Dedifferentiated amniotic fluid mesenchymal stem cell (primary cell): ENCODE measurements around the gene DYNLT2B.
"Not testable (repeated sequence)": the region's sequence is repeated elsewhere in the genome, so short reads cannot be mapped to it uniquely, and the experiment has no call there.

Experiments used
- DNase-seq: peaks from one replicate; pipeline ENCODE4 v3.0.0-alpha.2; 2016; ENCODE audit errors: extremely low spot score

The DYNLT2B gene

DNA sequence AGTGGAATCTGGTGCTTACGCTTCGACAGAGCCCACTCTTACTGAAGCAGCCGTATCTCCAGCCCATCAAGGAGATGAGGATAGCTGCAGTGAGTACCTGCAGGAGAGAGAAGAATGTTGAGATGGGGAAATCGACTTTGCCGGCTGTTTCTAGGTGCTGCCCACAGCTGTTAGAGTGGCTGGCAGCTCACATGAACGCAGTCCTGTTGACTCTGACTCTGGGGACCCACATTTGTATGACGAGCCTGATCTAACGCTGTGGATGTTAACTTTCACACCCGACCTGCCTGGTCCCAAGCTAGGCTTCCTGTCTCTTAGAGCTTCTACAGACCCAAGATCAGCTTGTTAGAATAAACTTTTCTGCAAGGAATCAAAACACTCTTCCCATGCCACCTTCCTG lies 8.9 kb upstream of the DYNLT2B start:
- no peak for DNase-seq

- no peak for DNase-seq
These were observed 5.7 kb upstream of the DYNLT2B start for GRCh38 chr3:196323691-196324090.

DNA sequence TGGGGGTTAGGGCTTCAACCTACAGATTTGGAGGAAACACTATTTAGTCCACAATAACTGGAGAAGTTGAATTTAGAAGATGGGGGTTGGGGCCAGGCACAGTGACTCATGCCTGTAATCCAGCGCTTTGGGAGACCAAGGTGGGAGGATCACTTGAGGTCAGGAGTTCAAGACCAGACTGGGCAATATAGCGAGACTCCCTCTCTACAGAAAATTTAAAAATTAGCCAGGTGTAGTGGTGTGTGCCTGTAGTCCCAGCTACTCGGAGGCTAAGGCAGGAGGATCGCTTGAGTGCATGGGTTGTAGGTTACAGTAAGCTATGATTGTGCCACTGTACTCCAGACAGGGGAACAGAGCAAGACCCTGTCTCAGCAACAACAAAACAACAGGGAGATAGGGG lies 5.0 kb upstream of the DYNLT2B start:
- no peak for DNase-seq

DNA sequence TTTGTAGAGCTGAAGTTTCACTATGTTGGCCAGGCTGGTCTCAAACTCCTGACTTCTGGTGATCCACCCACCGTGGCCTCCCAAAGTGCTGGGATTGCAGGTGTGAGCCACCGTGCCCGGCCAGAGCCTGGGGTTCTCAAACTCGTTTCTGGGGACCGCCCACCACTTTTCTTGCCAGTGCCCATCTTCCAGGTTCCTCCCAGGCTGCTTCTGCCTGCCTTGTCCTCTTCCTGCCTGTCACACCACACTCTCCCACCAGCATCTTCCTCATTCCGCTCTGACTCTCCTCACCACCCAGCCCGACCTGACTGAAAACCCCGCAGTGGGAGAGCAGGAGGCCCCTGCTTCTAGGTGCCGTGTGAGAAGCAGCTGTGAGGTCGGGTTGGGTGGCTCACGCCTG lies 3.1 kb upstream of the DYNLT2B start:
- DNase-seq, result no peak

GRCh38 chr3:196320137-196320536 lies 2.1 kb upstream of the DYNLT2B start:
- DNase-seq, result no peak

DNA sequence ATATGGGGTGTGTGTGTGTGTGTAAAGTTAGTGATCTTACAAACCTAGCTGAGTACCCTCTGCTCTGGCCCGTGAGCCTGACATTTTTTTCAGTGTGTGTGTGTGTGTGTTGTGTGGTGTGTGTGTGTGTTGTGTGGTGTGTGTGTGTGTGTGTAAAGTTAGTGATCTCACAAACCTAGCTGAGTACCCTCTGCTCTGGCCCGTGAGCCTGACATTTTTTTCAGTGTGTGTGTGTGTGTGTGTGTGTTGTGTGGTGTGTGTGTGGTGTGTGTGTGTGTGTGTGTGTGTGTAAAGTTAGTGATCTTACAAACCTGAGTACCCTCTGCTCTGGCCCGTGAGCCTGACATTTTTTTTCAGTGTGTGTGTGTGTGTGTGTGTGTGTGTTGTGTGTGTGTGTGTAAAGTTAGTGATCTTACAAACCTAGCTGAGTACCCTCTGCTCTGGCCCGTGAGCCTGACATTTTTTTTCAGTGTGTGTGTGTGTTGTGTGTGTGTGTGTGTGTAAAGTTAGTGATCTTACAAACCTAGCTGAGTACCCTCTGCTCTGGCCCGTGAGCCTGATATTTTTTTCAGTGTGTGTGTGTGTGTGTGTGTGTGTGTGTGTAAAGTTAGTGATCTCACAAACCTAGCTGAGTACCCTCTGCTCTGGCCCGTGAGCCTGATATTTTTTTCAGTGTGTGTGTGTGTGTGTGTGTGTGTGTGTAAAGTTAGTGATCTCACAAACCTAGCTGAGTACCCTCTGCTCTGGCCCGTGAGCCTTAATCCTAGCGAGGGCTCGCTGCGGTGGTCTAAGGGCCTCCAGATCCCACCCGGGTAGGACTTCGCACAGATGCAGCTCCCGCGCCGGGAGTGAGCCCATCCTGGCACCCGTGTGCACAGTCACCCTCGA lies 997 bp downstream of the DYNLT2B start:
- not testable (repeated sequence) for DNase-seq

GRCh38 chr3:196315821-196316220 lies 2.2 kb downstream of the DYNLT2B start:
- no peak for DNase-seq

DNA sequence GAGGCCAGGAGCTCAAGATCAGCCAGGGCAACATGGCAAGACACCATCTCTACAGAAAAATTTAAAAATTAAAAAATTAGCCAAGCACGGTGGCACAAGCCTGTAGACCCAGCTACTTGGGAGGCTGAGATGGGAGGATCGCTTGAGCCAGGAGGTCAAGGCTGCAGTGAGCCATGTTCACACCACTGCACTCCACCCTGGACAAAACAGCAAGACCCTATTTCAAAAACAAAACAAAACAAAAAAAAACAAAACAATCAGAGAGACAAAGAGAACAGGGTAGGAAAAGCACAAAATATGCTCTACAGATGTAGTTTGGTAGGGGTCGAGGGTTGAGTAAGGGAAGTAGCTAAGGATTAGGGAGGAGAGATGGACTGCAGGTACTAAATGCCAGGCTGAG lies 3.4 kb downstream of the DYNLT2B start:
- DNase-seq, result no peak

GRCh38 chr3:196314086-196314485 lies 4.0 kb downstream of the DYNLT2B start:
- not testable (repeated sequence) for DNase-seq

DNA sequence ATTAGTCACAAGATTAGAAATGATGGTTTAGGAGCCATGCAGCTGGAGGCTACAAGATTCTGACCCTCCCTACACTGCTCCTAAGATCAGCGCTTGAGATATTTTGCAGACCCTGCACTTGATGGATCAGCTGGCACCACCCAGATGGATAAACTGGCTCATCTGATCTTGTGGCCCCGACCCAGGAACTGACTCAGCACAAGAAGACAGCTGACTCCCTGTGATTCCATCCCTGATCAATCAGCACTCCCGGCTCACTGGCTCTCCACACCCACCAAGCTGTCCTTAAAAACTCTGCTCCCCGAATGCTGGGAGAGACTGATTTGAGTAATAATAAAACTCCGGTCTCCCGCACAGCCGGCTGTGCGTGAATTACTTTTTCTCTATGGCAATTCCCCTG lies 15.1 kb downstream of the DYNLT2B start:
- not testable (repeated sequence) for DNase-seq

DNA sequence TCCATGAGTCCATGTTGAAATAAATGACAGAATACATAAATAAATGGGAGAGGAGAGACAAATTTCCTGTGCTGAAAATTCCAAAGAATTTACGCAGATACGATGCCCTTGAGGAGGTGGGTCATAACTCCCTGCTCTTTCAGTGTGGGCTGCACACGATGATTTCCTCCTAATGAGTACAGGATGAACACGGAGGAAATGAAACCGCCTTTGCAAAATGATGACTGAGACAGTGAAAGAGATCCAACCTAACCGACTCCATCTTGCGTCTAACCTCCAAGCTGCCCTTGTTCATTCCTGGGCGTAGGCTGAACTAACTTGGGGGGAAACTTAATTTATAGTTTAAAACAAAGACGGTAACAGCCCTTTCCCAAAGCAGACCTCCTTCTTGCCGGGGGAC lies 15.5 kb downstream of the DYNLT2B start:
- DNase-seq, result not testable (repeated sequence)

DNA sequence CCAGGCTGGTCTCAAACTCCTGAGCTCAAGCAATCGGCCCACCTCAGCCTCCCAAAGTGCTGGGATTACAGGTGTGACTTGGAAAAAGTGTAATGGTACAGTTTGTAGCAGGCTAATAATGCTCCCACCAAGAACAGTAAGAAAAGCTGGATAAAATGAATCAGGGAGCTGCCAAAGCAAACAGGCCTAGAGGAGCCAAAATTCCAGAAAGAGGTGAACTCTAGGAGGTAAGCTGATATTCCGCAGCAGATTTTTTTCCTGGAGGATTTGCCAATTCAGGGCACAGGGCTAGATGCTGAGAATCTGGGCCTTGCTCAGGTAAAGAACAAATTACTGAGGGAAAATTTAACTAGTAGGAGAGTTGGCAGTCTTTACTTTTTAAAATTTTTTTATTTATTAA lies 19.5 kb downstream of the DYNLT2B start:
- no peak for DNase-seq

- no peak for DNase-seq
These were observed 25.6 kb downstream of the DYNLT2B start for GRCh38 chr3:196292286-196292923.

- DNase-seq, result no peak
These were observed 29.9 kb downstream of the DYNLT2B start for GRCh38 chr3:196288141-196288460.

DNA sequence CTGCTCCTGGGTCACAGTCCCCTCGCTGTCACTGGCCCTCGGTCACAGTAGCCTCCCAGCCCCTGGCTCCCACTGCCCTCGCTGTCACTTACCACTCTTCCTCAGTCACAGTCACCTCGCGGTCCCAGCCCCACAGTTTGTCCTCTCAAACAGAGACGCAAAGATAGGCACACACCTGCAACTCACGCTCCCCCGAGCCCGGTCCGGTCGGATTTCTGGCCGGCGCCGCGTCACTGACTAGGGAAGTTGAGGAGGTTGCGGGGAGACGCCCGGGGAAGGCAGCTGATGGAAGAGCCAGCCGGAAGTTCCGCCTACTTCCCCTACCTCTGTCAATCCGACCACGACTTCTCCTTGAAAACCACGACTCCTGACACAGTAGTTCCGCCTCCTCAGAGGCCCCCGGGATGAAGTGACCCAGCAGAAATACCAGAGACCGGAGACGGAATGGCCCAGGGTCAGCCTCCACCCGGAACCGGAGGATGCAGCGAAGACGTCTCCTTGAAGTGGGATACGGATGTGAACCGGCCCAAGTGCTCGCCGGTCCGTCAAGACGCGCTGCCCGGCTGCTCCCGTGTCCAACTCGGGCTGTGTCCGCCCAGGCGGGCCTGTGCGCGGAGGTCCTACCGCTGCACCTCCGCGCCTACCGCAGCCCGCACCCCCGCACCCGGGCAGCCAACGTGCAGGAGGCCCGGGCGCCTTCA lies 30.4 kb downstream of the DYNLT2B start, which contains the start of gene PCYT1A:
TSS of gene PCYT1A (minus strand) at position 287 of the 701 bp plus-strand sequence. CDS start 17,195 bp downstream, outside the sequence.
- DNase-seq, result peak; percentile 94

- DNase-seq, result no peak
These were observed 31.0 kb downstream of the DYNLT2B start for GRCh38 chr3:196287090-196287439.

DNA sequence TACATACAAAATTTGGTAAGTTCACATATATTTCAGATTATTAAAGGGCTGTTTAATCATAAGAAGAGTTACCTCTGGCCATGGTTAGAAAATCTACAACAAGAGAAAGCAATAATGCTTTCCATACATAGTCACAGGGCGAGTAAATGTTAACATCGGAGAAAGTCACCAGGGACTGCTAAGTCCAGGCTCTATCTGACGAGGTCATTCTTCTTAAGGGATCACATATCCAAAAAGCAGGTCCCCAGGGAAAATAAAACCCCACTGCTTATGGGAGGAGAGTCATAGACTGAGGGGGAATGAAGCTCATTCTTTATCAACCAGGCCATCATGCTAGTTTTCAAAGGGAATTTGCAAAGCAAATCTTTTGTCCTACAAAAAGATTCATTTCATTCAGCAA lies 33.6 kb downstream of the DYNLT2B start:
- DNase-seq, result no peak

- DNase-seq, result no peak
These were observed 36.1 kb downstream of the DYNLT2B start for GRCh38 chr3:196281962-196282361.

DNA sequence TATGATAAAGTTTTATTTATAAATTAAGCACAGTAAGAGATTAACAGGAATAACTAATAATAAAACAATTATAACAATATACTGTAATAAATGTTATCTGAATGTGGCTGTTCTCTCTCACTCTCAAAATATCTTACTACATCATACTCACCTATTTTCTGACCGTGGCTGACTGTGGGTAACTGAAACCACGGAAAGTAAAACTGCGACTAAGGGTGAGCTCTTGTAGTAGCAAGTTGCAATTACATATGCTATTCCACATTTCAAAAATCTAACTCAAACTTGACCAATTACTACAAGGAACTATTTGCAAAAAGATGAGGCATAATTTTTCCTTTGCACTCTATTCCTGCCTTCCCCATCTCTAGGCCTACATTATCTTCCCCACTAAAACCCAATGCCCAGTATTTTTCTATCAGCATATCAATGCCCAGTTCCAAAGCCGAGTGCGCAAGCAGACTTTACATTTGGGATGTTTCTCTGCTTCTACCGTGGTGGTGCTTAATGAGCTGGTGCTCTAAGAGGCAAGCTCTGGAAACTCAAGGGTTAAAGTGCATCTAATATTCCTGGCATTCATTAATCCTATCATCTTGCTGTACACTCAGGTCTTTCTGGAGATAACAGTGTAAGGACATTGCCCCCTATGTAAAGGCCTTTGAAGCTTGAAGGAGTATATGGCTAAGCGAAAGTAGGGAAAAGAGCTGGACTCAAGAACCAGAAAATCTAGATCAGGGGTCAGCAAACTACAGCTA lies 37.2 kb downstream of the DYNLT2B start:
- no peak for DNase-seq

GRCh38 chr3:196275126-196275525 lies 42.9 kb downstream of the DYNLT2B start:
- no peak for DNase-seq

- DNase-seq, result no peak
These were observed 43.5 kb downstream of the DYNLT2B start for GRCh38 chr3:196274585-196274984.

GRCh38 chr3:196273655-196274054 lies 44.4 kb downstream of the DYNLT2B start:
- DNase-seq, result no peak
